Vagina (tissue), 2 donors: ENCODE results near the gene TTC33. TPM values are rescaled to one million over a fixed set of nuclear protein-coding genes. Genes with fewer than 3 reads are reported as not detected.
A peak's percentile ranks its signal among the peaks of the same experiment; 100 is the strongest.

Experiments used
- DNase-seq, 2 donors: peaks; one replicate each; pipeline ENCODE4 v3.0.0-alpha.2; 2017; ENCODE audit errors: extremely low spot score in 2 of 2
- H3K27ac ChIP-seq: fragments of 200-600 bp; sonication (generic); one replicate; pipeline ENCODE4 v1.5.1; 2019
- H3K27me3 ChIP-seq: fragments of 200-600 bp; sonication (generic); one replicate; pipeline ENCODE4 v1.5.1; 2019
- H3K36me3 ChIP-seq, 2 donors: fragments of 200-600 bp; sonication (generic); one replicate each; pipeline ENCODE4 v1.5.1; 2017 to 2019
- H3K4me1 ChIP-seq: fragments of 200-600 bp; sonication (generic); one replicate; pipeline ENCODE4 v1.5.1; 2019
- H3K4me3 ChIP-seq, 2 donors: fragments of 200-600 bp; sonication (generic); 1 replicate in 1 of 2; 2 replicates in 1 of 2; pipeline ENCODE4 v1.5.1; 2016 to 2019
- H3K9me3 ChIP-seq: fragments of 200-600 bp; sonication (generic); one replicate; pipeline ENCODE4 v1.5.1; 2019
- CTCF ChIP-seq, 3 experiments: fragments of 450-650 bp in 2 of 3; fragments of 200-600 bp in 1 of 3; sonication (generic) in 1 of 3; IDR thresholded peaks; one replicate each; pipeline ENCODE4 v1.5.1; 2017 to 2019; ENCODE audit warnings: antibody characterized with exemption in 3 of 3, mild to moderate bottlenecking in 2 of 3, moderate library complexity in 2 of 3
- POLR2A ChIP-seq, 2 donors: fragments of 450-650 bp; IDR thresholded peaks; one replicate each; pipeline ENCODE4 v1.6.1; 2017; ENCODE audit warnings: antibody characterized with exemption in 2 of 2, mild to moderate bottlenecking in 2 of 2, moderate library complexity in 2 of 2
- POLR2AphosphoS5 ChIP-seq, 2 donors: sonication (generic); formaldehyde crosslinking; IDR thresholded peaks; one replicate each; pipeline ENCODE4 v1.9.0; 2017; ENCODE audit warnings: antibody characterized with exemption in 2 of 2, mild to moderate bottlenecking in 2 of 2, low read depth in 1 of 2; ENCODE audit not compliant: insufficient read depth in 1 of 2
- intact Hi-C: fragments of 100-400 bp; cut with DNase I; formaldehyde crosslinking; loops from one replicate; pipeline ENCODE4 v1.15.1; 2023
- total RNA-seq: library from RNA; depleted of rRNA; stranded (reverse); fragments of >200 nt; gene quantifications from one replicate; pipeline ENCODE4 v1.2.3, GENCODE V29; 2016

Gene TTC33
- total RNA-seq, 1 donor from 2014 or later: 12.8 TPM

- no peak overlapping the region for H3K4me3 ChIP-seq
These were observed 55.5 kb downstream of the TTC33 start for GRCh38 chr5:40700116-40700782.

GRCh38 chr5:40694433-40694832 is 61.3 kb downstream of the TTC33 start:
- TF ChIP-seq POLR2A (IDR thresholded peaks at IDR 0.05): no peak
- no peak for TF ChIP-seq CTCF (IDR thresholded peaks at IDR 0.05)
- TF ChIP-seq POLR2AphosphoS5 (IDR thresholded peaks at IDR 0.05; ENCODE audit: insufficient read depth in 1 of 2, low read depth in 1 of 2): no peak
- no peak overlapping the region for H3K4me3 ChIP-seq
- no peaks in the 10 kb centered on the region for H3K9me3 ChIP-seq
- intact Hi-C loops: no loop called here
- no peaks in the 10 kb centered on the region for H3K27me3 ChIP-seq
- DNase-seq: no peak
- peaks cover 2% of the 10 kb centered on the region for H3K4me1 ChIP-seq
- no peaks in the 10 kb centered on the region for H3K36me3 ChIP-seq
- no peak overlapping the region for H3K27ac ChIP-seq

More at GRCh38 chr5:40700116-40700782, 55.5 kb downstream of the TTC33 start:
- Histone ChIP-seq H3K27me3 (no peaks in the 10 kb centered on the region), H3K36me3 (no peaks in the 10 kb centered on the region), H3K27ac (no peak overlapping the region), H3K4me1 (no peaks in the 10 kb centered on the region), H3K9me3 (no peaks in the 10 kb centered on the region)
- no peak for DNase-seq
- TF ChIP-seq CTCF (IDR thresholded peaks at IDR 0.05): no peak
- TF ChIP-seq POLR2A (IDR thresholded peaks at IDR 0.05): no peak
- TF ChIP-seq POLR2AphosphoS5 (IDR thresholded peaks at IDR 0.05; ENCODE audit: insufficient read depth in 1 of 2, low read depth in 1 of 2): no peak
- intact Hi-C loops: no loop called here

GRCh38 chr5:40691894-40692293 is 63.9 kb downstream of the TTC33 start:
- DNase-seq: no peak
- no peak overlapping the region for H3K4me3 ChIP-seq
- intact Hi-C loops: no loop called here
- H3K9me3 ChIP-seq: no peaks in the 10 kb centered on the region
- H3K36me3 ChIP-seq: no peaks in the 10 kb centered on the region
- peaks cover 17% of the 10 kb centered on the region for H3K4me1 ChIP-seq
- no peak for TF ChIP-seq POLR2A (IDR thresholded peaks at IDR 0.05)
- no peak for TF ChIP-seq POLR2AphosphoS5 (IDR thresholded peaks at IDR 0.05; ENCODE audit: insufficient read depth in 1 of 2, low read depth in 1 of 2)
- TF ChIP-seq CTCF (IDR thresholded peaks at IDR 0.05): no peak
- H3K27me3 ChIP-seq: no peaks in the 10 kb centered on the region
- H3K27ac ChIP-seq: no peak overlapping the region

GRCh38 chr5:40690267-40690666 is 65.5 kb downstream of the TTC33 start:
- H3K4me3 ChIP-seq: no peak overlapping the region
- DNase-seq: no peak
- no peak for TF ChIP-seq CTCF (IDR thresholded peaks at IDR 0.05)
- TF ChIP-seq POLR2A (IDR thresholded peaks at IDR 0.05): no peak
- no peak for TF ChIP-seq POLR2AphosphoS5 (IDR thresholded peaks at IDR 0.05; ENCODE audit: insufficient read depth in 1 of 2, low read depth in 1 of 2)
- H3K27me3 ChIP-seq: no peaks in the 10 kb centered on the region
- intact Hi-C loops: no loop called here
- no peaks in the 10 kb centered on the region for H3K9me3 ChIP-seq
- H3K27ac ChIP-seq: no peak overlapping the region
- H3K4me1 ChIP-seq: peaks cover 21% of the 10 kb centered on the region
- no peaks in the 10 kb centered on the region for H3K36me3 ChIP-seq

- intact Hi-C loops: loop anchor here (5.0 to 10.0 kb wide), 3 partner anchors 742 to 1105 kb away; no protein-coding TSS in a partner anchor
- DNase-seq: no peak
- no peaks in the 10 kb centered on the region for H3K36me3 ChIP-seq
- no peak overlapping the region for H3K4me3 ChIP-seq
- H3K4me1 ChIP-seq: peaks cover 21% of the 10 kb centered on the region
- TF ChIP-seq POLR2AphosphoS5 (IDR thresholded peaks at IDR 0.05; ENCODE audit: insufficient read depth in 1 of 2, low read depth in 1 of 2): peak in 1 of 2 donors; percentile 86
- no peak for TF ChIP-seq CTCF (IDR thresholded peaks at IDR 0.05)
- H3K9me3 ChIP-seq: no peaks in the 10 kb centered on the region
- no peak overlapping the region for H3K27ac ChIP-seq
- H3K27me3 ChIP-seq: no peaks in the 10 kb centered on the region
These were observed 66.3 kb downstream of the TTC33 start for GRCh38 chr5:40689438-40689837.
